IMR-90 (cell line): ENCODE measurements around the gene TMEM17. TPM values are rescaled to one million over a fixed set of nuclear protein-coding genes. Genes with fewer than 3 reads are reported as not detected.
A peak's percentile ranks its signal among the peaks of the same experiment; 100 is the strongest.

Experiments used
- ATAC-seq: fragments of 200-7000 bp; cut with Tn5 transposase; 2 replicates; pipeline ENCODE4 v1.9.1; 2020; ENCODE audit warnings: low read depth, mild to moderate bottlenecking, moderate library complexity
- BruUV-seq: library from RNA; stranded (reverse); fragments of 400-500 nt; replicated peaks from 2 replicates; lab custom pipeline; 2021; lab: Mats Ljungman, UMichigan
- CTCF ChIA-PET: fragments of 300-600 bp; formaldehyde crosslinking; extraction: SDS; loops from one replicate; lab custom pipeline; 2021; ENCODE audit warnings: antibody characterized with exemption; lab: Yijun Ruan, JAX
- POLR2A ChIA-PET: fragments of 300-600 bp; sonication (Branson Sonifier 250); formaldehyde crosslinking; loops from one replicate; lab custom pipeline; 2022; ENCODE audit warnings: antibody characterized with exemption; ENCODE audit not compliant: unreplicated experiment; lab: Charles Lee
- DNase-seq: peaks from one replicate; pipeline ENCODE4 v3.0.0; 2013
- H2AFZ ChIP-seq: replicated peaks from 2 replicates; pipeline ENCODE3; 2013; ENCODE audit warnings: low read length, mild to moderate bottlenecking; ENCODE audit not compliant: poor library complexity
- H2AK5ac ChIP-seq: 2 replicates; pipeline ENCODE4 v1.6.1; 2013; ENCODE audit warnings: low read depth, low read length, inconsistent platforms
- H2AK9ac ChIP-seq: replicated peaks from 2 replicates; pipeline ENCODE3; 2013; ENCODE audit warnings: mild to moderate bottlenecking, low read depth, low read length, moderate library complexity; ENCODE audit not compliant: poor library complexity
- H2BK120ac ChIP-seq: 2 replicates; pipeline ENCODE4 v1.6.1; 2013; ENCODE audit warnings: low read depth, low read length, inconsistent platforms
- H2BK15ac ChIP-seq: 3 replicates; pipeline ENCODE4 v1.6.1; 2013; ENCODE audit warnings: low read depth, low read length, inconsistent platforms
- H2BK20ac ChIP-seq: 2 replicates; pipeline ENCODE4 v1.6.1; 2013; ENCODE audit warnings: low read depth, mild to moderate bottlenecking, inconsistent platforms, low read length, moderate library complexity
- H2BK5ac ChIP-seq: 2 replicates; pipeline ENCODE4 v1.6.1; 2013; ENCODE audit warnings: mild to moderate bottlenecking, low read depth, low read length, inconsistent platforms; ENCODE audit not compliant: poor library complexity, severe bottlenecking
- H3K14ac ChIP-seq: replicated peaks from 2 replicates; pipeline ENCODE4 v1.6.1; 2013; ENCODE audit warnings: low read depth, low read length, inconsistent platforms
- H3K18ac ChIP-seq: 2 replicates; pipeline ENCODE4 v1.6.1; 2013; ENCODE audit warnings: low read depth, low read length, control low read depth
- H3K23ac ChIP-seq: 2 replicates; pipeline ENCODE4 v1.6.1; 2013; ENCODE audit warnings: low read depth, low read length, inconsistent platforms
- H3K27ac ChIP-seq: 2 replicates; pipeline ENCODE4 v1.5.1; 2013; ENCODE audit warnings: mild to moderate bottlenecking, control low read depth, low read length; ENCODE audit not compliant: insufficient read depth
- H3K27me3 ChIP-seq: 2 replicates; pipeline ENCODE4 v1.6.1; 2013; ENCODE audit warnings: low read length; ENCODE audit not compliant: control insufficient read depth, insufficient read depth
- H3K36me3 ChIP-seq: 2 replicates; pipeline ENCODE4 v1.6.1; 2013; ENCODE audit warnings: low read length, mixed read lengths; ENCODE audit not compliant: control insufficient read depth, insufficient read depth
- H3K4ac ChIP-seq: 2 replicates; pipeline ENCODE4 v1.6.1; 2013; ENCODE audit warnings: low read depth, low read length, inconsistent platforms
- H3K4me1 ChIP-seq: 2 replicates; pipeline ENCODE4 v1.6.1; 2013; ENCODE audit warnings: low read length, mixed read lengths; ENCODE audit not compliant: control insufficient read depth, insufficient read depth
- H3K4me2 ChIP-seq: 2 replicates; pipeline ENCODE4 v1.6.1; 2013; ENCODE audit warnings: low read depth, mild to moderate bottlenecking, control low read depth, low read length, moderate library complexity
- H3K4me3 ChIP-seq: 2 replicates; pipeline ENCODE4 v1.5.1; 2013; ENCODE audit warnings: low read depth, mild to moderate bottlenecking, control low read depth, low read length, moderate library complexity; ENCODE audit not compliant: insufficient read depth
- H3K56ac ChIP-seq: 2 replicates; pipeline ENCODE4 v1.6.1; 2013; ENCODE audit warnings: low read length, inconsistent platforms; ENCODE audit not compliant: insufficient read depth; ENCODE audit errors: extremely low read depth
- H3K79me1 ChIP-seq, 2 experiments: 2 replicates each; pipeline ENCODE4 v1.6.1; 2013; ENCODE audit warnings: low read length in 2 of 2, inconsistent platforms in 1 of 2, low read depth in 1 of 2
- H3K9ac ChIP-seq: 2 replicates; pipeline ENCODE4 v1.6.1; 2013; ENCODE audit warnings: low read depth, low read length, control low read depth
- H3K9me1 ChIP-seq: 2 replicates; pipeline ENCODE4 v1.6.1; 2013; ENCODE audit warnings: low read length, inconsistent platforms; ENCODE audit not compliant: insufficient read depth
- H3K9me3 ChIP-seq: 2 replicates; pipeline ENCODE4 v1.6.1; 2013; ENCODE audit warnings: low read length; ENCODE audit not compliant: control insufficient read depth, insufficient read depth
- H4K20me1 ChIP-seq: 2 replicates; pipeline ENCODE4 v1.6.1; 2013; ENCODE audit warnings: low read length, inconsistent platforms; ENCODE audit not compliant: insufficient read depth
- H4K5ac ChIP-seq: 2 replicates; pipeline ENCODE4 v1.6.1; 2013; ENCODE audit warnings: mild to moderate bottlenecking, low read depth, low read length, control low read depth
- H4K8ac ChIP-seq, 2 experiments: 2 replicates each; pipeline ENCODE4 v1.6.1; 2013; ENCODE audit warnings: low read depth in 2 of 2, low read length in 2 of 2, control low read depth in 1 of 2, inconsistent platforms in 1 of 2
- H4K91ac ChIP-seq: 2 replicates; pipeline ENCODE4 v1.6.1; 2013; ENCODE audit warnings: low read depth, low read length, inconsistent platforms; ENCODE audit not compliant: insufficient read depth
- BHLHE40 ChIP-seq: fragments of 150-350 bp; IDR thresholded peaks from 2 replicates; pipeline ENCODE4 v1.6.1; 2016; ENCODE audit warnings: mild to moderate bottlenecking, low read depth, low read length
- CHD1 ChIP-seq: IDR thresholded peaks from 2 replicates; pipeline ENCODE4 v1.6.1; 2012; ENCODE audit warnings: low read depth, low read length, improper control_type of control experiment
- ELK1 ChIP-seq: fragments of 150-350 bp; IDR thresholded peaks from 2 replicates; pipeline ENCODE4 v1.6.1; 2016; ENCODE audit warnings: low read depth, mild to moderate bottlenecking, low read length, moderate library complexity, borderline replicate concordance
- MAFK ChIP-seq: IDR thresholded peaks from 2 replicates; pipeline ENCODE4 v1.6.1; 2012; ENCODE audit warnings: low read depth, low read length, improper control_type of control experiment
- NFE2L2 ChIP-seq: fragments of 150-350 bp; IDR thresholded peaks from 2 replicates; pipeline ENCODE4 v1.6.1; 2016; ENCODE audit warnings: low read depth, mild to moderate bottlenecking, low read length
- POLR2A ChIP-seq: IDR thresholded peaks from 2 replicates; pipeline ENCODE4 v1.6.1; 2012; ENCODE audit warnings: mild to moderate bottlenecking, low read depth, low read length
- RCOR1 ChIP-seq: IDR thresholded peaks from 2 replicates; pipeline ENCODE4 v1.6.1; 2012; ENCODE audit warnings: mild to moderate bottlenecking, low read length, improper control_type of control experiment; ENCODE audit not compliant: insufficient replicate concordance
- SMC3 ChIP-seq: fragments of 150-350 bp; IDR thresholded peaks from 2 replicates; pipeline ENCODE4 v1.6.1; 2016; ENCODE audit warnings: low read depth, mild to moderate bottlenecking, antibody characterized with exemption, low read length, moderate library complexity
- USF2 ChIP-seq: fragments of 150-350 bp; IDR thresholded peaks from 2 replicates; pipeline ENCODE4 v1.6.1; 2017; ENCODE audit warnings: mild to moderate bottlenecking, antibody characterized with exemption, low read length, low read depth
- WGBS, 2 experiments: methylation state at CpG; one replicate each; pipeline versions ENCODE4 v1.1.5 to v1.1.7; 2013; ENCODE audit warnings: missing lambda C conversion rate in 2 of 2; ENCODE audit not compliant: insufficient read length in 1 of 2; ENCODE audit errors: extremely low coverage in 2 of 2; 5-methylcytosine and 5-hydroxymethylcytosine counted together
- dilution Hi-C: fragments of 300-500 bp; cut with HindIII; formaldehyde crosslinking; loops from one replicate; pipeline ENCODE4 v1.14.3; 2018; ENCODE audit warnings: low sequenced_read_pairs; ENCODE audit not compliant: unreplicated experiment
- in situ Hi-C: fragments of 300-500 bp; cut with MboI; formaldehyde crosslinking; loops from 3 replicates; pipeline ENCODE4 v1.14.3; 2019; ENCODE audit warnings: low sequenced_read_pairs, inconsistent platforms, mixed read lengths
- intact Hi-C: fragments of 100-400 bp; cut with micrococcal nuclease; formaldehyde crosslinking; loops from 2 replicates; pipeline ENCODE4 v1.10.0; 2022
- polyA plus RNA-seq, 3 experiments: library from polyadenylated mRNA; depleted of rRNA; stranded (reverse); fragments of >200 nt; gene quantifications; 2 replicates each; pipeline ENCODE4 v1.2.3, GENCODE V29; 2012; ENCODE audit warnings: low replicate concordance in 1 of 3
- total RNA-seq: library from RNA; depleted of rRNA; stranded (reverse); fragments of >200 nt; gene quantifications from 2 replicates; pipeline ENCODE4 v1.2.3, GENCODE V29; 2012

TMEM17 gene
- total and polyA plus RNA-seq, 2 of the 4 experiments (the other 2 are of a cell fraction): 1.3 to 1.8 TPM

GRCh38 chr2:62462211-62462610 is 43.8 kb downstream of the TMEM17 start:
- Histone ChIP-seq H3K56ac (no peak overlapping the region), H3K9ac (no peak overlapping the region), H3K18ac (0 out of 2 replicates have a peak overlapping the region, but pooled peaks have one; percentile 14), H3K4me3 (no peak overlapping the region), H3K14ac (no peak overlapping the region), H3K27ac (no peak overlapping the region), H4K20me1 (no peaks in the 10 kb centered on the region), H4K8ac (no peak overlapping the region), H3K4me2 (no peak overlapping the region), H2BK20ac (no peak overlapping the region), H3K79me1 (no peaks in the 10 kb centered on the region), H2BK5ac (no peak overlapping the region), H2AK9ac (no peak overlapping the region), H2BK15ac (no peak overlapping the region), H3K9me3 (no peaks in the 10 kb centered on the region), H2AK5ac (no peak overlapping the region), H3K36me3 (no peaks in the 10 kb centered on the region), H3K23ac (no peak overlapping the region), H3K4ac (no peak overlapping the region), H2BK120ac (no peak overlapping the region), H4K5ac (no peak overlapping the region), H3K9me1 (no peaks in the 10 kb centered on the region), H4K91ac (no peak overlapping the region), H2AFZ (peak overlapping the region; percentile 4), H3K4me1 (peaks cover 6% of the 10 kb centered on the region; the same call in 1 of the 2 replicates), H3K27me3 (no peaks in the 10 kb centered on the region)
- ChIA-PET POLR2A (no interaction called here), CTCF (no interaction called here)
- no CpG with 5 or more reads among the region's 2 CpGs for WGBS, 2 experiments
- dilution Hi-C loops (no loop called here), in situ Hi-C loops (loop anchor here (25.0 kb wide), 2 partner anchors 575 to 1025 kb away; no protein-coding TSS in a partner anchor), intact Hi-C loops (no loop called here)
- TF ChIP-seq NFE2L2 (no peak), ELK1 (no peak), USF2 (no peak), RCOR1 (no peak), BHLHE40 (no peak), POLR2A (no peak), MAFK (no peak), SMC3 (no peak), CHD1 (no peak)
- no TSS peak for BruUV-seq
- ATAC-seq: no peak
- DNase-seq: no peak
